HAP-1 (cell line): ENCODE results near the gene ATXN3.
A peak's percentile ranks its signal among the peaks of the same experiment; 100 is the strongest.
"Not testable (repeated sequence)": the region's sequence is repeated elsewhere in the genome, so short reads cannot be mapped to it uniquely, and the experiment has no call there.

Source experiments
- DNase-seq, 2 experiments: peaks; one replicate each; pipeline ENCODE4 v3.0.0-alpha.2; 2016 to 2020; ENCODE audit warnings: low spot score in 2 of 2
- H3K27me3 ChIP-seq: fragments of 250-450 bp; sonication (Bioruptor Pico); 2 replicates; pipeline ENCODE4 v1.5.1; 2020; ENCODE audit warnings: low read depth, mild to moderate bottlenecking, moderate library complexity
- H3K36me3 ChIP-seq: fragments of 250-450 bp; sonication (Bioruptor Pico); replicated peaks from 2 replicates; pipeline ENCODE4 v1.5.1; 2020; ENCODE audit warnings: mild to moderate bottlenecking
- H3K4me1 ChIP-seq: fragments of 250-450 bp; sonication (Bioruptor Pico); 2 replicates; pipeline ENCODE4 v1.5.1; 2020; ENCODE audit warnings: mild to moderate bottlenecking
- H3K4me3 ChIP-seq: fragments of 250-450 bp; sonication (Bioruptor Pico); 2 replicates; pipeline ENCODE4 v1.5.1; 2020; ENCODE audit warnings: mild to moderate bottlenecking, moderate library complexity
- H3K9me3 ChIP-seq: fragments of 250-450 bp; sonication (Bioruptor Pico); 2 replicates; pipeline ENCODE4 v1.5.1; 2020; ENCODE audit warnings: mild to moderate bottlenecking, moderate library complexity
- in situ Hi-C: fragments of 300-500 bp; cut with MboI; formaldehyde crosslinking; loops from 3 replicates; pipeline ENCODE4 v1.14.3; 2020; ENCODE audit warnings: low sequenced_read_pairs, inconsistent platforms, mixed read lengths

The ATXN3 gene

GRCh38 chr14:92108345-92109254, 2.2 kb upstream of the ATXN3 start:
- H3K36me3 ChIP-seq, result no peaks in the 10 kb centered on the region
- in situ Hi-C loops, result no loop called here
- no peaks in the 10 kb centered on the region for H3K9me3 ChIP-seq
- no peak overlapping the region for H3K4me3 ChIP-seq
- H3K27me3 ChIP-seq, result no peaks in the 10 kb centered on the region
- H3K4me1 ChIP-seq, result peaks cover 22% of the 10 kb centered on the region
- peak; percentile 86 to 88 for DNase-seq

DNA sequence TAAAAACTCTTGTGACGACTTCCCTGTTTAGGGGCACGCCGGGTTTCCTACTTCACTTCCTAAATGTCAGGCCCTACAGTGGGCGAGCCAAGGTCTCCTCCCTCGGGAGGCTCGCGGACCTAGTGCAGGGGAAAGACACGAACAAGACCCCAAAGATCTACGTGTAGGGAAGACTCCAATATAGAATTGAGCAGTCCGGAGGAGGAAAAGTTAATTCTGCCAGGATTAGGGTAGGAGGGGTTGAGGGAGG, 564 bp downstream of the ATXN3 start:
- H3K27me3 ChIP-seq, result no peaks in the 10 kb centered on the region
- H3K36me3 ChIP-seq, result no peaks in the 10 kb centered on the region
- peaks cover 22% of the 10 kb centered on the region for H3K4me1 ChIP-seq
- in situ Hi-C loops, result no loop called here
- DNase-seq, result peak in 1 of 2 experiments; percentile 54
- H3K9me3 ChIP-seq, result no peaks in the 10 kb centered on the region
- peak overlapping the region; percentile 80 for H3K4me3 ChIP-seq

DNA sequence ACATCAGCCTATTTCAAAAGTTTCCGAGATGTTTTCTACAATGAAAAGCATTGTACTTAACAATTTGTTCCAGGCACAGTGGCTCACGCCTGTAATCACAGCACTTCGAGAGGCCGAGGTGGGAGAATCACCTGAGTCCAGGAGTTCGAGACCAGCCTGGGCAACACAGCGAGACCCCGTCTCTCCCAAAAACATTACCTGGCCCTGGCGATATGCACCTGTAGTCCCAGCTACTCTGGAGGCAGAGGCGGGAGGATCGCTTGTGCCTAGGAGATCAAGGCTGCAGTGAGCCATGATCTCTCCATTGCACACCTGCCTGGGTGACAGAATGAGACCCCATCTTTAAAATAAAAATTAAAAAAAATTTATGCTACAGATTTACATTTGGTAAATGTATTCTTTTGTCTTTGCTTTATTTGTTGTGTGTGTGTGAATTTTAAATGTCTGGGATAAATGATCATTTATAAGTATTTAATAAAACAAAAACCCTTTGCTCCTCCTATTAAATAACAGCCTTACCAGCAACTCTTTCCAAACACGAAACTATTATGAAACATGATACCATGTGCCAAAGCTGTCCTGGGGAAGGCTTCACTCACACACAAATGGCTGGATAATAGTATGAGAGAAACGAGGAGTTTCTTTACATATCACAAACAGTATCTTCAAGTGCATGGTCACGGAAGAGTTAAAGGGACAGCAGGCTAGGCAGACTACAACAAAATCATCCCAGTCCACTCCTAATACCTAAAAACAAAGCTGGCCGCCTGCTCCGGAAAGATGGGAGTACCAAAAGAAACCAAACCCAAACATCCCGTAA, 1.1 kb downstream of the ATXN3 start:
- Histone ChIP-seq H3K4me1 (peaks cover 22% of the 10 kb centered on the region), H3K4me3 (peak overlapping the region; percentile 80), H3K36me3 (no peaks in the 10 kb centered on the region), H3K27me3 (no peaks in the 10 kb centered on the region), H3K9me3 (no peaks in the 10 kb centered on the region)
- peak in 1 of 2 experiments; percentile 16 for DNase-seq
- in situ Hi-C loops, result no loop called here

DNA sequence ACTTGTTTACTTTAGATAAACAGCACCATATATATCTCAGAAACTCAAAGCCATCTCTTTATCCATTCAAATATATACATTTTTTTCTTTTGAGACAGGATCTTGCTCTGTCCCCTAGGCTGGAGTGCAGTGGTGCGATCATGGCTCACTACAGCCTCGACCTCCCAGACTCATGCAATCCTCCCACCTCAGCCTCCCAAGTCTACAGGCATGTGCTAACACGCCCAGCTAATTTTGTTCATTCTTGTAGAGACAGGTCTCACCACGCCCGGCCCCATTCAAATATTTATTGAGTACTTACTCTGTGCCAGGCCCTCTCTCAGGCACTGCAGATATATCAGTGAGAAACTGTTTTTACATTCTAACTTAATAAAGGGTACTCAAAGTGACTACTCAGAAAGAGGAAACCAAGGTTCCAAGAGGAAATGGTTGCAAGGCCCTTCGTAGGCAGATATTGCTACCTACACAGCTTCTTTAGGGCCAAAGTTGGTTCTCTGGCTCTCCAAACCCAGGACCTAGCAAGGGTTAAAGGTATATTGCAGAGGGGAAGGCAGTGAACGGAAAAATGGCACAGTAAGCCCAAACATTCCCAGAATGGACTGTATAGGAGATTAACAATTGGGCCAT, 2.9 kb downstream of the ATXN3 start:
- H3K4me3 ChIP-seq, result no peak overlapping the region
- DNase-seq, result peak in 1 of 2 experiments; percentile 23
- no peaks in the 10 kb centered on the region for H3K36me3 ChIP-seq
- peaks cover 19% of the 10 kb centered on the region for H3K4me1 ChIP-seq
- in situ Hi-C loops, result no loop called here
- no peaks in the 10 kb centered on the region for H3K27me3 ChIP-seq
- no peaks in the 10 kb centered on the region for H3K9me3 ChIP-seq

GRCh38 chr14:92099802-92100201, 6.6 kb downstream of the ATXN3 start:
- H3K4me3 ChIP-seq, result no peak overlapping the region
- DNase-seq, result no peak

DNA sequence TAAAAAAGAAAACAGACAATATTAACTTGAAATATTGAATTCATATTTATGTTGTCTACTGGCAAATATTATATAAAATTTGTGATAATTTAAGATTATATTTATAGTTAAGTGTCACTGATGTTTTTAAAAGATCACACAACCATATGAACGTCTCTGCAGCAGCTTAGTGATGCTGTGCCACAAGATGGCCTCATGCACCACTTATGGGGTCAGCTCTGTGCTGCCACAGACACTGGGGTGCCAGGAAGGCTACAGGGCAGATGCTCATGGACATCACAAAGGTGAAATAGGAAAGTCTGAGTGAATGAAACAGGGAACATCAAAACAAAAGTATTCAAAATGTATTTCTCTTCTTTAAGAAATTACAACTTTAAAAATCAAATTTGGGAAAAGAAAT, 13.1 kb downstream of the ATXN3 start:
- no peak overlapping the region for H3K4me3 ChIP-seq
- no peaks in the 10 kb centered on the region for H3K4me1 ChIP-seq
- no peaks in the 10 kb centered on the region for H3K9me3 ChIP-seq
- peaks cover 5% of the 10 kb centered on the region; the same call in 1 of the 2 replicates for H3K36me3 ChIP-seq
- no peaks in the 10 kb centered on the region for H3K27me3 ChIP-seq
- in situ Hi-C loops, result no loop called here
- no peak for DNase-seq

More at GRCh38 chr14:92099802-92100201, 6.6 kb downstream of the ATXN3 start:
- Histone ChIP-seq H3K9me3 (no peaks in the 10 kb centered on the region), H3K36me3 (no peaks in the 10 kb centered on the region), H3K4me1 (0 out of 2 replicates have a peak, but pooled peaks cover 3% of the 10 kb centered on the region), H3K27me3 (no peaks in the 10 kb centered on the region)
- in situ Hi-C loops, result no loop called here

GRCh38 chr14:92088494-92088893, 17.9 kb downstream of the ATXN3 start:
- peaks cover 9% of the 10 kb centered on the region for H3K36me3 ChIP-seq
- no peaks in the 10 kb centered on the region for H3K4me1 ChIP-seq
- in situ Hi-C loops, result no loop called here
- H3K27me3 ChIP-seq, result no peaks in the 10 kb centered on the region
- no peaks in the 10 kb centered on the region for H3K9me3 ChIP-seq
- no peak for DNase-seq
- H3K4me3 ChIP-seq, result no peak overlapping the region

DNA sequence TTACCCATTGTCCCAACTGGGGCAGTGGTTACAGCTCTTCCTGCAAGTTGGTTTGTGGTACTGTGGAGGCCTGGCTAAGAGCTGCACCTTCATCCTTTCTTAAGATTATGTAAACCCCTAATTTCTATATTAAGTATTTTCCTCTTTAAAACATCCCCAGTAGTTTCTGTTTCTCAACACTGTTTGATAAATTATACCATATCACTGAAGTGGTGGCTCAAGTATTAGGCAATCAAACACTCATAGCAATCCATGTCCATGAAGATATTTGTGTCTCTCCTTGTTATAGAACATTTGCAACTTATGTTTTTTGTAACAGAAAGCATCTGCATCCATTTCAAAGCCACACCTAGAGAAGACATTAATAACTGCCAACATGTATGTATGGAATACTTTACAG, 31.8 kb downstream of the ATXN3 start:
- no peaks in the 10 kb centered on the region for H3K4me1 ChIP-seq
- no peak overlapping the region for H3K4me3 ChIP-seq
- in situ Hi-C loops, result no loop called here
- peaks cover 8% of the 10 kb centered on the region; the same call in 1 of the 2 replicates for H3K36me3 ChIP-seq
- DNase-seq, result no peak
- H3K9me3 ChIP-seq, result no peaks in the 10 kb centered on the region
- H3K27me3 ChIP-seq, result no peaks in the 10 kb centered on the region

- peaks cover 17% of the 10 kb centered on the region for H3K4me1 ChIP-seq
- in situ Hi-C loops, result no loop called here
- no peak overlapping the region for H3K4me3 ChIP-seq
- H3K36me3 ChIP-seq, result no peaks in the 10 kb centered on the region
- DNase-seq, result peak; percentile 75 to 94
- H3K9me3 ChIP-seq, result no peaks in the 10 kb centered on the region
- no peaks in the 10 kb centered on the region for H3K27me3 ChIP-seq
Measured at GRCh38 chr14:92058006-92058917, 48.1 kb downstream of the ATXN3 start.

DNA sequence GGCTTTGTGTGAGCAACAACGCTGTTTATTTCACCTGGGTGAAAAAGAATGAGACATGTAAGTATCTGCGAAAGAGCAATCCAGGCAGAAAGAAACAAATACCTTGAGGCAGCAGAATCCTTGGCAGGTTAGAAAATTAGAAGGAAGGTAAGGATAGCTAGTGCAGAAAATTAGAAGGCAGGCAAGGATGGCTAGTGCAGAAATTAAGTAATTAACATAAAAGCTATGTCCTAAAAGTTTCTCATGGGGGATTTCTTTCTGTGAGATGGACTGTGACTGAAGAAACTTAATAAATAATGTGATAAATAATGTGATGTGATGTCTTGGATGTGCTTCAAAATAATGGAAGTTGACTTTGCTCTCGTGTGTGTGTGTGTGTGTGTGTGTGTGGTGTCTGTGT, 56.6 kb downstream of the ATXN3 start:
- Histone ChIP-seq H3K27me3 (no peaks in the 10 kb centered on the region), H3K4me1 (peaks cover 7% of the 10 kb centered on the region), H3K4me3 (no peak overlapping the region), H3K36me3 (no peaks in the 10 kb centered on the region), H3K9me3 (no peaks in the 10 kb centered on the region)
- in situ Hi-C loops, result no loop called here
- no peak for DNase-seq

GRCh38 chr14:92049221-92049620, 57.2 kb downstream of the ATXN3 start:
- H3K27me3 ChIP-seq, DNase-seq, H3K4me1 ChIP-seq, in situ Hi-C loops, H3K4me3 ChIP-seq, H3K9me3 ChIP-seq, H3K36me3 ChIP-seq: not testable (repeated sequence)

- DNase-seq, in situ Hi-C loops, H3K27me3 ChIP-seq, H3K9me3 ChIP-seq, H3K4me3 ChIP-seq, H3K36me3 ChIP-seq, H3K4me1 ChIP-seq: not testable (repeated sequence)
Measured at GRCh38 chr14:92045904-92046303, 60.5 kb downstream of the ATXN3 start.

DNA sequence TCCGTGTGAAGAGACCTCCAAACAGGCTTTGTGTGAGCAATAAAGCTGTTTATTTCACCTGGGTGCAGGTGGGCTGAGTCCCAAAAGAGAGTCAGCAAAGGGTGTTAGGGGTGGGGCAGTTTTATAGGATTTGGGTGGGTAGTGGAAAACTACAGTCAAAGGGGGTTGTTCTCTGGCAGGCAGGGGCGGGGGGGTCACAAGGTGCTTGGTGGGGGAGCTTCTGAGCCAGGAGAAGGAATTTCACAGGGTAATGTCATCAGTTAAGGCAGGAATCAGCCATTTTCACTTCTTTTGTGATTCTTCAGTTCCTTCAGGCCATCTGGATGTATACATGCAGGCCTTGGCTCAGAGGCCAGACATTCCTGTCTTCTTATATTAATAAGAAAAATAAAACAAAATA, 64.6 kb downstream of the ATXN3 start:
- in situ Hi-C loops, H3K27me3 ChIP-seq, H3K9me3 ChIP-seq, H3K36me3 ChIP-seq, DNase-seq, H3K4me3 ChIP-seq: not testable (repeated sequence)
- peaks cover 14% of the 10 kb centered on the region for H3K4me1 ChIP-seq
